ENCODE data around the gene NCAPG2.

The NCAPG2 gene

DNA sequence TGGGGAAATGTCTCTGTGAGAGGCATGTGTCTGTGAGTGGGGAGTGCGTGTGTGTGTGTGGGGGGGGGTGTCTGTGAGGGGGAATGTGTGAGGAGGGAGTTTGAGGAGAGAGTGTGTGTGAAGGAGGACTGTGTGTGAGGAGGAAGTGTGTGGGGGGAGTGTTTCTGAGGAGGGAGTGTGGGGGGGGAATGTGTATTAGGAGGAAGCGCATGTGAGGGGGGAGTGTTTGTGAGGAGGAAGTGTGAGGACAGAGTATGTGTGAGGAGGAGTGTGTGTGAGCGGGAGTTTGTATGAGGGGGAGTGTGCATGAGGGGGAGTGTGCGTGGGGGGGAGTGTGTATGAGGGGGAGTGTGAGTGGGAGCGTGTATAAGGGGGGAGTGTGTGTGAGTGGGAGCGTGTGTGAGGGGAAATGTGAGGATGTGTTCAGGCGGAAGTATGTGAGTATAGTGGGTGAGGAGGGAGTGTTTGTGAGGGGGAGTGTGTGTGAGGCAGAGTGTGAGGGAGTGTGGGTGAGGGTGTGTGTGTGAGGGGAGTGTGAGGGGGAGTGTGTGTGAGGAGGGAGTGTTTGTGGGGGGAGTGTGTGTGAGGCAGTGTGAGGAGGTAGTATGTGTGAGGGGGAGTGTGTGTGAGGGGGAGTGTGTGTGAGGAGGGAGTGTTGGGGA is 95.2 kb downstream of the NCAPG2 start:
- in situ Hi-C loops (cut with HindIII; ENCODE audit: low sequenced_read_pairs) = no loop called here
- TF ChIP-seq, protein P1, sequence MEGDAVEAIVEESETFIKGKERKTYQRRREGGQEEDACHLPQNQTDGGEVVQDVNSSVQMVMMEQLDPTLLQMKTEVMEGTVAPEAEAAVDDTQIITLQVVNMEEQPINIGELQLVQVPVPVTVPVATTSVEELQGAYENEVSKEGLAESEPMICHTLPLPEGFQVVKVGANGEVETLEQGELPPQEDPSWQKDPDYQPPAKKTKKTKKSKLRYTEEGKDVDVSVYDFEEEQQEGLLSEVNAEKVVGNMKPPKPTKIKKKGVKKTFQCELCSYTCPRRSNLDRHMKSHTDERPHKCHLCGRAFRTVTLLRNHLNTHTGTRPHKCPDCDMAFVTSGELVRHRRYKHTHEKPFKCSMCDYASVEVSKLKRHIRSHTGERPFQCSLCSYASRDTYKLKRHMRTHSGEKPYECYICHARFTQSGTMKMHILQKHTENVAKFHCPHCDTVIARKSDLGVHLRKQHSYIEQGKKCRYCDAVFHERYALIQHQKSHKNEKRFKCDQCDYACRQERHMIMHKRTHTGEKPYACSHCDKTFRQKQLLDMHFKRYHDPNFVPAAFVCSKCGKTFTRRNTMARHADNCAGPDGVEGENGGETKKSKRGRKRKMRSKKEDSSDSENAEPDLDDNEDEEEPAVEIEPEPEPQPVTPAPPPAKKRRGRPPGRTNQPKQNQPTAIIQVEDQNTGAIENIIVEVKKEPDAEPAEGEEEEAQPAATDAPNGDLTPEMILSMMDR (IDR thresholded peaks at IDR 0.05; ENCODE audit: low read depth, low read length, missing control alignments) = no peak
- H3K4me3 ChIP-seq (ENCODE audit: low read depth, low read length) = no peak overlapping the region
- DNase-seq (ENCODE audit: low read depth) = no peak

DNA sequence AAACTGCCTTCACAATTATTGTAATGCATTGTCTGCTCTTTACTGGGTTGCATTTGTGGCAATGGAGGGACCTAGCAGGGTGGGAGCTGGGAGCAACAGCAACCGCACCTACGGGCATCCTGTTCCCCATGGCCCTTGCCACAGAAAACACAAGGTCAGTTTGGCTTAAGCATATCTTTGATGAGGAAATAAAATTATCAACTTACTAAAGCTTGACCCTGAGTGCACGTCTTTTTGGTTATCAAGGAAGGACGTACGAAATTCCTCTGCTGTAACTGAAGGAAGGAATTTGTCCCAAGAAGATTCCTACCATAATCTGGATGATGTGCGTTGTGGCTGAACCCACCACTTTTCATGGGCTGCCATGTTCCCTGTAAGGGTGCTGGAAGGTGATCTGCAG is 97.0 kb downstream of the NCAPG2 start:
- in situ Hi-C loops (cut with HindIII; ENCODE audit: low sequenced_read_pairs) = no loop called here
- TF ChIP-seq, protein P1 (IDR thresholded peaks at IDR 0.05; ENCODE audit: low read depth, low read length, missing control alignments) = no peak
- no peak overlapping the region for H3K4me3 ChIP-seq (ENCODE audit: low read depth, low read length)
- DNase-seq (ENCODE audit: low read depth) = no peak

DNA sequence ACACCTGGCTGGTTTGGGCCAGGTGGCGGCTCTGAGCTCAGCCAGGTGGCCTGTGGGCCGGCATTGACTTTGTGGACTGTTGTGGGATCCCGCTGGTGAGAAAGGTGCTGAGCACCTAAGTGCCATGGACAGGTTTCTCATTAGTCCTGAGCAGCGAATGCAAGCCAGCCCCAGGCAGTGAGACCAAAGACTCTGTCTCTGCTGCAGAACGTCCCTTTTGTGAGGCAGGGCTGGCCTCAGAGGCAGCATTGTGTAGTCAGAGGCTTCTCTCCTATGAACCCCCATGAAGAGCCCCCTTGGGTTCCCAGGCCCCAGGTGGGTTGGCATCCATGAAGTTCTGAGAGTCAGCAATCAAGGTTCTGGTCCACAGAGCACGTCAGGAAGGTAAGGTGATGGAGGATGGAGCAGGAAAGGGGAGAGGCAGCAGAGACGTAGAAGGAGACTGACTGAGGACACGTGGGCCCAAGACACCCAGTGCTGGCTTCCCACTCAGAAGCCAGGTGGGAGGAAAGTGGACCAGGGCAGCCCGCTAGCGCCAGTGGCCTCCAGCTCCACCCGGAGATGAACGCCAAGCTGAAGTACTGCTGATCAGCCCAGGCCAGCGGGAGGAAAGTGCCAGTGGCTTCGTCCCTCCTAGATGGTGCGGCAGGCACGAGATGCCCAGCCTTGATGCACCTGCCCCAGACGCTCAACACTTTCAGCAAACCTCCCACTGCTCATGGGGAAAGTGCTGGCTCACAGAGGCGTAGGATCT is 97.8 kb downstream of the NCAPG2 start:
- no peak for DNase-seq (ENCODE audit: low read depth)
- in situ Hi-C loops (cut with HindIII; ENCODE audit: low sequenced_read_pairs) = no loop called here
- TF ChIP-seq, protein P1 (IDR thresholded peaks at IDR 0.05; ENCODE audit: low read depth, low read length, missing control alignments) = no peak
- no peak overlapping the region for H3K4me3 ChIP-seq (ENCODE audit: low read depth, low read length)

DNA sequence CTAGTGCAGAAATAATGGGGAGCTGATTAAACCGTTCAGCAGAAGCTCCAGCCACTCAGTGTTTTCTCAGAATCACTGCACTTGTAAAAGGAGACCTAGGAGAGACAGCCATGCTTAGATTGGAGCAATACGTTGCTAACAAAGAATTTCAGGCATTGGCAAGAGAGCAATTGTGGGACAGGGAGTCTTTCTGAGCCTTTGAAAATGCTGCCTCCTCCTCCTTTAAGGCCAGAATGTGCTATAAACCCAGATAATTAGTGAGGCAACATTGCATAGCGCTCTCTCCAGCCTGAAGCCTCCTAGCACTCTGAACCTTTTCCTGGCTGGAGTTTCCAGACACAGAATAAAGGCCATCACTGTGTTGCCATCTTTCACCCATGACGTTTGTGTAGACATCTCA is 98.5 kb downstream of the NCAPG2 start:
- DNase-seq (ENCODE audit: low read depth) = no peak
- TF ChIP-seq, protein P1 (IDR thresholded peaks at IDR 0.05; ENCODE audit: low read depth, low read length, missing control alignments) = no peak
- no peak overlapping the region for H3K4me3 ChIP-seq (ENCODE audit: low read depth, low read length)
- in situ Hi-C loops (cut with HindIII; ENCODE audit: low sequenced_read_pairs) = no loop called here

DNA sequence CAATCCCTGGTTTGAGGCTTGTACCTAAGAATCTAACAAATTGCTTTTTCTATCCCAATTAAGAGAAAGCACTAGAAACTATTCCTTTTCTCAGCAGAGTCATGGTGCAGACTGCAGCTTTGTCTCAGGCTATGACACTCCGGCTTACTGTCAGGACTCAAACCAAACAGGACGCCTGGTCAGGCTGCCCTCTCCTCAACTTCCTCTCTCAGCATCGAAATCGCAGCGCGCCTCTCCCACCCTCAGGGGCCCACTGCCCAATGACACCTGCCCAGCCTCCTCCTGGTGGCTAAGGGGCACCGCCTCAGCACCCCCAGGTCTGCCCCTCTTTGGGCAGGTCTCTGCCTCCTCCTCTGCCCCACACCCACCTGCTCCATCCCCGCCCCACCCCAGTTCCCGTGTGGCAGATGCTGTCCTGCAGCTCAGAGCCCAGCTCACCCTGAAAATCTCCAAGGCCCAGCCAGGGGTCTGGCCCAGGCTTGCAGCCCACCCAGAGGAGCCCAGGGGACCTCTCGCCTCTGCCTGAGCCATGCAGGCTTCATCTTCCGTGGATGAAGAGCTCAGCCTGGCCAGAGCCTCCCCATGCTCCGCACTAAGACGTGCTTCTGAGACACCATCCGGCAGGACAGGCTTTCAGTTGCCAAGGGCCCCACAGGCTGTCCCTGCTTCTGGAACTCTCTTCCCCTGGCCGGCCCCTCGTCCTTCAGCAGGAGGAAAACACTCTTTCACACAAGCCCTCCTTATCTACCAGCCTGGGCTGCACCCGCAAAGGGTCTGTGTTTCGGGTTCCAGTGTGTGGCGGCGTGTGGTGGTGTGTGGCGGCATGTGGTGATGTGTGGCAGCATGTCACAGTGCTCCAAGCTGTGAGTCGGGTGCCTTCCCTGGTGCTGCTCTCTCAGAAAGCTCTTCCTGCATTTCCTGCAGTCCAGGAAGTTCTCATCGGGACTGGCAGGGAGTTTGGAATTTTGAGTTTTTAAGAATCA is 100.5 kb downstream of the NCAPG2 start:
- in situ Hi-C loops (cut with HindIII; ENCODE audit: low sequenced_read_pairs) = no loop called here
- TF ChIP-seq, protein P1 (IDR thresholded peaks at IDR 0.05; ENCODE audit: low read depth, low read length, missing control alignments) = no peak
- no peak for DNase-seq (ENCODE audit: low read depth)
- H3K4me3 ChIP-seq (ENCODE audit: low read depth, low read length) = no peak overlapping the region

All from astrocyte of the cerebellum (primary cell).